ENCODE measurements around the gene ZBTB2. TPM values are rescaled to one million over a fixed set of nuclear protein-coding genes. Genes with fewer than 3 reads are reported as not detected.

ZBTB2 gene
- total RNA-seq, 1 donor: 10.8 TPM

GRCh38 chr6:151390851-151391470 lies 398 bp downstream of the ZBTB2 start:
- DNase-seq (ENCODE audit: low read depth): peak; percentile 69
- H3K4me3 ChIP-seq (ENCODE audit: low read depth, low read length): peak overlapping the region; percentile 84
- no peak for TF ChIP-seq CTCF (IDR thresholded peaks at IDR 0.05; ENCODE audit: insufficient read depth, low read depth, low read length)

DNA sequence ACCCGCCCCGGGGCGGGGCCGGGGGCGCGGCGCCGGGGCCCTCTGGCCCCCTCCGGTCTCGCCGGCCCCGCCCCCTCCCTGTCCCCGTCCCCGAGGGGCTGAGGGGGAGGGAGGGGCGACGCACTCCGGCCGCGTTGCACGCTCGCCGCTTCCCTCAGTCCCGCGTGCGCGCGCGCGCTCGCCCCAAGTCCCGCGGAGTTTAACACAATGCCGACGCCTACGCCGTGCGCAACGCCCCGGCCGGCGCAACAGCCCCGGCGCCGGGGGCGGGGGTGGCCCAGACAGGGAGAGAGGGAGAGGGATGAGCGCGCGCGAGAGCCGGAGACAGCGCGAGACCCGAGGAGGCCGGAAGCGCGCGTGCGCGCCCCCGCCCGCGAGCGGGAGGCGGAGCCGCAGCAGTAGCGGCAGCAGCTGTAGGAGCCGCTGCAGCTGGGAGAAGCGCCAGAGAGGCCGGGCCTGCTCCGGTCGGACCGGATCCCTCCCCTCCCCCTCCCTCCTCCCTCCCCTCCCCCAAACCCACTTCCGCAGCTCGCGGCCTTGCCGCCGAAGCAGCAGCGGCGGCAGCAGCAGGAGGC lies 996 bp downstream of the ZBTB2 start:
- TF ChIP-seq CTCF (IDR thresholded peaks at IDR 0.05; ENCODE audit: insufficient read depth, low read depth, low read length): no peak
- peak; percentile 99 for DNase-seq (ENCODE audit: low read depth)
- peak overlapping the region; percentile 84 for H3K4me3 ChIP-seq (ENCODE audit: low read depth, low read length)

DNA sequence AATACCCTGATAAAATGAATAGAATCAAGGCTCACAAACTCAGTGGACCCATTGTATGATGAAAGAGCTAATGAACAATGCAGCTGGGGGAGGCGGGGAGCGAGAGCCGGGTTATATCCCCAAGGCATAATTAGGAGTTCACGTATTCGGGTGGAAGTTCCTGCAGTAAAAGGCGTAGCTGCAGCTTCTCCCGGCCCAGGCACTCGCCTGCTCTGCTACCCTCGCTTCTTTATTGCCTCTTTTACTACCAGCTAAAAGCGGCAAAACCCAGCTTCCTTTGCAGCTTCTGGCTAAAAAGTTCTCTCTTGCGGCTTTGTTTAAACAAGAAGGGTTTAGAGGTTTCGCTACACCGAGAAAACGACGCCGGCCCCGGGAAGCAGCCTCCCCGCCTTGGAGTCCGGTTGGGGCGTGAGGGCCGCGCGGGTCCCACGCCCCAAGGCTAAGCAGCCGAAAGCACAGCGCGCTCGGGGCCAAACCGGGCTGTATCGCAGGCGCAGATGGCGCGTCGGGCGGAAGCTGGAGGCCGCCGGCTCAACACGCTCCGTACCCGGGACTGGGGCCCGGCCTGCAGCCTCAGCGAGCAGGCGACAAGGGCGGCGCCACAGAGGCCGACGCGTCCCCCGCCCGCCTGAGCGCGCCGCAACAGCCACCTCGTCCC lies 1.6 kb downstream of the ZBTB2 start:
- no peak for TF ChIP-seq CTCF (IDR thresholded peaks at IDR 0.05; ENCODE audit: insufficient read depth, low read depth, low read length)
- peak; percentile 80 for DNase-seq (ENCODE audit: low read depth)
- H3K4me3 ChIP-seq (ENCODE audit: low read depth, low read length): peak overlapping the region; percentile 81

DNA sequence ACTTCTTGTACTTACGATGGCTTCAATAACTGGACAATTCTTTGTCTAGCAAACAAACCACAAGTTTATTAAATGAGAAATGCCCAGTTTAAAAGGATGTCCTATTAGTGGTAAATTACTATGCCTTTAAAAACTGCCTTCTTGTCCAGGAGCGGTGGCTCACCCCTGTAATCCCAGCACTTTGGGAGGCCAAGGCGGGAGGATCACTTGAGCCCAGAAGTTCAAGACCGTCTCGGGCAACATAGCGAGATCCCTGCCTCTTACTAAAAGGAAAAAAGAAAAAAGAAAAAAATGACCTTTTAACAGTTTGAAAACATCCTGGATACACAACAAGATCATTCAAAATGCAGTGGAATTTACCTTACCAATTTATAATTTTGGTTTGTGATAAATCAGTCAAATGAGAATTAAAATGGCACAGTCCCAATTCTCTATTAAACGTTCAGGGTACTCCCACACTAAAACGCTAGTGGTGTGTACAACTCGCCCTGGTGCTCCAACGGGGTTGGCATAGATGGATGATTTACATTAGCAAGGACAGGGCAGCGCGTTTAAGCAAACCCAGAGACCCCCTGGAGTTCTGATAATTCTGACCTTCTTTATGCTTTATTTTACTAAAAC lies 2.3 kb downstream of the ZBTB2 start:
- peak overlapping the region; percentile 81 for H3K4me3 ChIP-seq (ENCODE audit: low read depth, low read length)
- TF ChIP-seq CTCF (IDR thresholded peaks at IDR 0.05; ENCODE audit: insufficient read depth, low read depth, low read length): no peak
- no peak for DNase-seq (ENCODE audit: low read depth)

- DNase-seq (ENCODE audit: low read depth): no peak
- no peak for TF ChIP-seq CTCF (IDR thresholded peaks at IDR 0.05; ENCODE audit: insufficient read depth, low read depth, low read length)
These were observed 3.1 kb downstream of the ZBTB2 start for GRCh38 chr6:151388236-151388635.

DNA sequence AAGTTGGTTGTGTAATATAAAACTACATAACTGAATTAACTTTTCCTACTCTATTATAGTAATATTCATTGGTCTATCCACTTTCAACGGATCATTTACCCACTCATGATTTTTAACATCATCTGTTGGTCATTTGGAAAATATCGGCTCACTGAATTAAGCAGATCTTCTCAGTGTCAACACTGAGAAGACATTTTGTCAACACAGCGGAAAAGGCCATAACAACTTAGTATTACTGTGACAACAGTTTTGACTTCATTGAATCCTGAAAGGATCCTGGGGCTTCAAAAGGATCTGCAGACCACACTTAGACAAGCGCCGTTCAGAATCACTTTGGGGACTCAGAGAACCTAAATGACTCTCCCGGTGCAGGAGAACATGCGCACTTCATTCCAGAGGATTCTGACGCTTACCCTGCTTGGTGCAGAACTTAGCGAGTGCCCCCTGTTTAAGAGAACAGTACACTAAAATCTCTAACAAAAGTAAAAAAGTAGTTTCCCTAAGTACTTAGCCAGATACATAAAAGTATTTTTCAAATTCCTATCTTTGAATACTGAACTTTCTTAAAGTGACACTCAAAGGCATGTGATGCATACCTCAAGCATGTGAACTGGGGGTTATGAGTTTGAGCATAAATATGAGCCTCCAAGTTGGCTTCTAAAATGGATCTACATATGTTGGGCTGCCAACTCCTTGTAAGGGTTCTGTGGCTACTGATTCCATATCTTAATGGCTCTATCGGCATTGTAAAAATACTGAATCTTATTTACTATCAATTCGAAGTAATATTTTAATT lies 4.0 kb downstream of the ZBTB2 start:
- peak; percentile 41 for DNase-seq (ENCODE audit: low read depth)
- TF ChIP-seq CTCF (IDR thresholded peaks at IDR 0.05; ENCODE audit: insufficient read depth, low read depth, low read length): no peak
- no peak overlapping the region for H3K4me3 ChIP-seq (ENCODE audit: low read depth, low read length)

More at GRCh38 chr6:151388236-151388635, 3.1 kb downstream of the ZBTB2 start:
- no peak overlapping the region for H3K4me3 ChIP-seq (ENCODE audit: low read depth, low read length)
